HG03135 (cell line): Measurements from ENCODE around the gene MAMDC4.
"Not testable (repeated sequence)": the region's sequence is repeated elsewhere in the genome, so short reads cannot be mapped to it uniquely, and the experiment has no call there.

Experiments used
- ATAC-seq: cut with Tn5 transposase; IDR thresholded peaks from one replicate; pipeline ENCODE4 v1.9.1; 2021; ENCODE audit warnings: mild to moderate bottlenecking, moderate library complexity; ENCODE audit not compliant: unreplicated experiment

MAMDC4 gene

GRCh38 chr9:136824496-136825225 lies 27.5 kb upstream of the MAMDC4 start:
- ATAC-seq: no peak

- no peak for ATAC-seq
Observed at GRCh38 chr9:136825295-136826187, 26.6 kb upstream of the MAMDC4 start.

- no peak for ATAC-seq
Observed at GRCh38 chr9:136826188-136826541, 26.0 kb upstream of the MAMDC4 start.

GRCh38 chr9:136826703-136827582 lies 25.2 kb upstream of the MAMDC4 start:
- no peak for ATAC-seq

GRCh38 chr9:136827794-136828473 lies 24.2 kb upstream of the MAMDC4 start:
- no peak for ATAC-seq

GRCh38 chr9:136828474-136829140 lies 23.5 kb upstream of the MAMDC4 start:
- no peak for ATAC-seq

- ATAC-seq: no peak
Observed at GRCh38 chr9:136829412-136829811, 22.7 kb upstream of the MAMDC4 start.

GRCh38 chr9:136829981-136830885 lies 21.9 kb upstream of the MAMDC4 start:
- ATAC-seq: no peak

- ATAC-seq: no peak
Observed at GRCh38 chr9:136831002-136831719, 21.0 kb upstream of the MAMDC4 start.

- no peak for ATAC-seq
Observed at GRCh38 chr9:136831720-136832104, 20.4 kb upstream of the MAMDC4 start.

GRCh38 chr9:136832581-136832980 lies 19.6 kb upstream of the MAMDC4 start:
- no peak for ATAC-seq

GRCh38 chr9:136833381-136834048 lies 18.6 kb upstream of the MAMDC4 start:
- not testable (repeated sequence) for ATAC-seq

GRCh38 chr9:136835162-136835931 lies 16.8 kb upstream of the MAMDC4 start:
- ATAC-seq: no peak

- ATAC-seq: no peak
Observed at GRCh38 chr9:136835932-136836904, 15.9 kb upstream of the MAMDC4 start.

GRCh38 chr9:136837146-136837855 lies 14.8 kb upstream of the MAMDC4 start:
- no peak for ATAC-seq
